GM10248 (cell line): ENCODE measurements around the gene NEMP1.
"Not testable (repeated sequence)": the region's sequence is repeated elsewhere in the genome, so short reads cannot be mapped to it uniquely, and the experiment has no call there.

Source experiments
- CTCF ChIA-PET: fragments of 300-600 bp; sonication (Branson Sonifier 250); formaldehyde crosslinking; extraction: SDS; loops from one replicate; lab custom pipeline; 2021; ENCODE audit warnings: antibody characterized with exemption; lab: Yijun Ruan, JAX
- POLR2A ChIA-PET: fragments of 350-650 bp; sonication (Branson Sonifier 250); formaldehyde crosslinking; extraction: SDS; loops from one replicate; lab custom pipeline; 2020; ENCODE audit warnings: antibody characterized with exemption; lab: Yijun Ruan, JAX
- DNase-seq: peaks from one replicate; pipeline ENCODE4 v3.0.0; 2012; ENCODE audit errors: extremely low spot score
- CTCF ChIP-seq: IDR thresholded peaks from 2 replicates; pipeline ENCODE4 v1.5.1; 2012; ENCODE audit warnings: mild to moderate bottlenecking, low read depth; ENCODE audit errors: extremely low read depth, missing control alignments, control extremely low read depth

Gene NEMP1

GRCh38 chr12:57027805-57028153 lies 50.8 kb downstream of the NEMP1 start:
- ChIA-PET CTCF (interaction anchor here (0.8 to 3.3 kb wide), 12 partner anchors 11 to 188 kb away, joined by 3 to 17 read pairs (median 6); partner anchors contain the start of genes TAC3 and ZBTB39), POLR2A (no interaction called here)
- no peak for TF ChIP-seq CTCF
- no peak for DNase-seq

- CTCF ChIA-PET = interaction anchor here (0.6 to 3.3 kb wide), 15 partner anchors 11 to 342 kb away, joined by 3 to 17 read pairs (median 4); partner anchors contain the start of genes TAC3 and ZBTB39
- TF ChIP-seq CTCF = no peak
- DNase-seq = no peak
- POLR2A ChIA-PET = no interaction called here
These were observed 51.4 kb downstream of the NEMP1 start for GRCh38 chr12:57027011-57027804.

GRCh38 chr12:57025196-57025595 lies 53.4 kb downstream of the NEMP1 start:
- DNase-seq = no peak
- ChIA-PET POLR2A (no interaction called here), CTCF (interaction anchor here (0.8 to 3.3 kb wide), 10 partner anchors 9 to 239 kb away, joined by 3 to 17 read pairs (median 3); partner anchors contain the start of gene TAC3)
- TF ChIP-seq CTCF = no peak

- CTCF ChIA-PET = interaction anchor here (1.1 to 8.6 kb wide), 6 partner anchors 8 to 90 kb away, joined by 3 to 71 read pairs (median 4); no protein-coding TSS in a partner anchor
- DNase-seq, POLR2A ChIA-PET: not testable (repeated sequence)
These were observed 56.3 kb downstream of the NEMP1 start for GRCh38 chr12:57022324-57022723.

DNA sequence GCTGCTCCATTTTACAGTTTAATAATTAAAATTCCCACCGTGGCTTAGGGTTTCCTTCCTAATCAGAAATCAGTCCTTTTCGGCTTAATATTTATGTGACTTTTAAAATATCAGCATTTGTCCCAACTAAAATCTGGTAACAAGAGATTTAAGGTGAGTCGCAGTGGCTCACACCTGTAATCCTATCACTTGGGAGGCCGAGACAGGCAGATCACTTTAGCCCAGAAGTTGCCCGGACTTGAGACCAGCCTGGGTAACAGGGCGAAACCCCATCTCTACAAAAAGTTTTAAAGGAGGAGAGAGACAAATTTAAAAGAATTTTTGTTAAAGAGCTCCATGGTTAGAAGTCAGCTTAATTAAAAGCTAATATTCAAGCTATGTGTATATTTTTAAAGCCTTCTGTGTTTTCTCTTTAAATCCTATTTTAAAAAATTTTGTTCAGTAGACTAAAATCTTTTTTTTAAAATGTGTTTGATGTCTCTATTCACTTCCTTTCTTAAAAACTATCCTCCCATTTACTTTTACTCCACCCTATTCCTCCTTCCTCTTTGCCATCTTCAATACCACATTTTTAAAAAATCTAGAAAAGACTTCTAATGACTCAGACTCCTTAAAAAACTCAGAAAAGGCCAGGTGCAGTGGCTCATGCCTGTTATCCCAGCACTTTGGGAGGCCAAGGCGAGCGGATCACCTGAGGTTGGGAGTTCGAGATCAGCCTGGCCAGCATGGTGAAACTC lies 58.4 kb downstream of the NEMP1 start:
- POLR2A ChIA-PET = no interaction called here
- DNase-seq = no peak
- no peak for TF ChIP-seq CTCF
- CTCF ChIA-PET = interaction anchor here (1.8 to 8.6 kb wide), 4 partner anchors 9 to 17 kb away, joined by 4 to 71 read pairs (median 24); partner anchors contain the start of gene ZBTB39

- DNase-seq = no peak
- ChIA-PET CTCF (interaction anchor here (0.6 to 8.6 kb wide), 7 partner anchors 11 to 164 kb away, joined by 3 to 71 read pairs (median 7); partner anchors contain the start of gene ZBTB39), POLR2A (no interaction called here)
- no peak for TF ChIP-seq CTCF
These were observed 59.7 kb downstream of the NEMP1 start for GRCh38 chr12:57018906-57019305.

DNA sequence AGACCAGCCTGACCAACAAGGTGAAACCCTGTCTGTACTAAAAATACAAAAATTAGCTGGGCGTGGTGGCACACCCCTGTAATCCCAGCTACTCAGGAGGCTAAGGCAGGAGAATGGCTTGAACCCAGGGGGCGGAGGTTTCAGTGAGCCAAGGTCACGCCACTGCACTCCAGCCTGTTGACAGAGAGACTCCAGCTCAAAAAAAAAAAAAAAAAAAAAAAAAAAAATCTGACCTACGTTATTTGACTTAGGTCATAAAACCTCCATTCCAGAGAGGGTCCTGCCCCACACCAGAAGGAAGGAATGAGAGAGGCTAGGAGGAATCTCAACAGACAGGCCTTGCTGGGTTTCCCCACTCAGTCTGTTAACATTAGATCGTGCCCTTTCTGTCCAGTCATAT lies 60.2 kb downstream of the NEMP1 start:
- DNase-seq = not testable (repeated sequence)
- CTCF ChIA-PET = interaction anchor here (0.8 to 8.6 kb wide), 6 partner anchors 11 to 42 kb away, joined by 3 to 71 read pairs (median 9); partner anchors contain the start of gene ZBTB39
- POLR2A ChIA-PET = interaction anchor here (0.6 kb wide), 3 partner anchors 13 to 423 kb away, joined by 3 to 5 read pairs (median 3); no protein-coding TSS in a partner anchor
